NCI-H146 (cell line): Measurements from ENCODE around the gene PTPN7.
"Not testable (repeated sequence)": the region's sequence is repeated elsewhere in the genome, so short reads cannot be mapped to it uniquely, and the experiment has no call there.

Experiments used
- DNase-seq: peaks from one replicate; lab custom pipeline; 2025; lab: John Stamatoyannopoulos, UW

Gene PTPN7

GRCh38 chr1:202151045-202151444 lies 9.4 kb downstream of the PTPN7 start:
- no peak for DNase-seq

- no peak for DNase-seq
Observed at GRCh38 chr1:202150602-202151001, 9.8 kb downstream of the PTPN7 start.

- no peak for DNase-seq
Observed at GRCh38 chr1:202150187-202150586, 10.2 kb downstream of the PTPN7 start.

- no peak for DNase-seq
Observed at GRCh38 chr1:202149566-202149965, 10.8 kb downstream of the PTPN7 start.

GRCh38 chr1:202148391-202148790 lies 12.0 kb downstream of the PTPN7 start:
- no peak for DNase-seq

- no peak for DNase-seq
Observed at GRCh38 chr1:202146993-202147392, 13.4 kb downstream of the PTPN7 start.

GRCh38 chr1:202146279-202146678 lies 14.1 kb downstream of the PTPN7 start:
- no peak for DNase-seq

- not testable (repeated sequence) for DNase-seq
Observed at GRCh38 chr1:202145744-202146140, 14.7 kb downstream of the PTPN7 start.

GRCh38 chr1:202145068-202145743 lies 15.2 kb downstream of the PTPN7 start:
- DNase-seq, result no peak

GRCh38 chr1:202144402-202145067 lies 15.9 kb downstream of the PTPN7 start, which contains the start of gene ARL8A:
ARL8A (minus strand) TSS chr1:202144737; CDS start chr1:202144572, 165 bp downstream.
- DNase-seq, result peak; percentile 65

- DNase-seq, result peak; percentile 45
Observed at GRCh38 chr1:202143768-202144401, 16.5 kb downstream of the PTPN7 start.

GRCh38 chr1:202143011-202143767 lies 17.2 kb downstream of the PTPN7 start:
- DNase-seq, result no peak

GRCh38 chr1:202141468-202141867 lies 18.9 kb downstream of the PTPN7 start:
- DNase-seq, result not testable (repeated sequence)

- no peak for DNase-seq
Observed at GRCh38 chr1:202140833-202141232, 19.6 kb downstream of the PTPN7 start.

GRCh38 chr1:202135221-202135721 lies 25.1 kb downstream of the PTPN7 start:
- DNase-seq, result peak; percentile 64

GRCh38 chr1:202134645-202135172 lies 25.7 kb downstream of the PTPN7 start:
- no peak for DNase-seq

GRCh38 chr1:202133989-202134388 lies 26.4 kb downstream of the PTPN7 start:
- DNase-seq, result no peak

GRCh38 chr1:202133496-202133895 lies 26.9 kb downstream of the PTPN7 start:
- no peak for DNase-seq

- no peak for DNase-seq
Observed at GRCh38 chr1:202133001-202133400, 27.4 kb downstream of the PTPN7 start.

GRCh38 chr1:202131956-202132821 lies 28.2 kb downstream of the PTPN7 start:
- DNase-seq, result no peak
